ENCODE measurements around the gene BDKRB2.

Gene BDKRB2

DNA sequence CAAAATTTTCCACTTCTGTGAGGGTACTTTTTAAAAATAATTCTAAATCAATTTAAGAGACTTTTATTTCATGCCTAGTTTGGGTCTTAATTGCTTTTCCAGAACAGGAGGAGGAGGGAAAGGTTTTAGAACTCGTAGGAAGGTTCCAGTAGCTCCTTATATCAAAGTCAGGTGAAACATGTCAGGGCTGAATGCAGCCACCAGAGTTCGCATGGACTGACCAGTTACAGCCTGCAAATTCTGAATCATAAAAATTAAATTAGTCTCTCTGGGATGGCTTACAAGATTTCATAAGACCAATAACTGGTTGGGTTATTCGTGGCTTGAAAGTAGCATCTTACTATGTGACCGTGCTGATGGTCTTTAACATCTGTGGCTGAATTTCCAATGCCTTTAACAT is 51.8 kb downstream of the BDKRB2 start:
- in situ Hi-C loops (cut with MboI; ENCODE audit: low sequenced_read_pairs, unreplicated experiment) = no loop called here
- no peak for TF ChIP-seq CTCF (IDR thresholded peaks at IDR 0.05; ENCODE audit: borderline replicate concordance, control extremely low read depth, extremely low read depth, insufficient read depth, missing control alignments)
- no peak for DNase-seq (ENCODE audit: low spot score)

GRCh38 chr14:96257056-96257455 is 52.4 kb downstream of the BDKRB2 start:
- DNase-seq (ENCODE audit: low spot score) = no peak
- no peak for TF ChIP-seq CTCF (IDR thresholded peaks at IDR 0.05; ENCODE audit: borderline replicate concordance, control extremely low read depth, extremely low read depth, insufficient read depth, missing control alignments)
- in situ Hi-C loops (cut with MboI; ENCODE audit: low sequenced_read_pairs, unreplicated experiment) = no loop called here

- no peak for DNase-seq (ENCODE audit: low spot score)
- in situ Hi-C loops (cut with MboI; ENCODE audit: low sequenced_read_pairs, unreplicated experiment) = no loop called here
- TF ChIP-seq CTCF (IDR thresholded peaks at IDR 0.05; ENCODE audit: borderline replicate concordance, control extremely low read depth, extremely low read depth, insufficient read depth, missing control alignments) = no peak
Observed at GRCh38 chr14:96257900-96258299, 53.3 kb downstream of the BDKRB2 start.

DNA sequence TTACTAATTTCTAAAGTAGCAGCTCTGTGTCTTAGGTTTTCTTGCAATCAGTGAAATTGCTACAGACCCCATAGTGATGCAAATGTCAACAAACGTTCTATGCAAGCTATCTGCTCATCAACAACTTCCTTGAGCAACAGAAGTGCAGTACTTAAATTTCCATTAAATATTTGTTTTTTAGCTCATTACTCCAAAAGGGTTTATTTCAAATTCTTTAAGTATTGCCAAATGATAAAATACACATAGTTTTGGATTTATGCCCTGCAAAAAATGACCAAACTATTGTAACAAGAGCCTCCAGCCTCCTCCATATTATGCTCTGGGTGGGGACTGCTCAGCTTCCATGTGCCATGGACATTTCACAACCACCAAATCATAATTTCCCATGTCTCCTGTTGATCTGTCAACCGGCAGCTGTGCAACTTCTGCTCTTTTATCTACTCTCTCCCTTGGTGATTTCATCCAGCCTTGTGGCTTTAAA is 55.7 kb downstream of the BDKRB2 start:
- TF ChIP-seq CTCF (IDR thresholded peaks at IDR 0.05; ENCODE audit: borderline replicate concordance, control extremely low read depth, extremely low read depth, insufficient read depth, missing control alignments) = no peak
- DNase-seq (ENCODE audit: low spot score) = no peak
- in situ Hi-C loops (cut with MboI; ENCODE audit: low sequenced_read_pairs, unreplicated experiment) = no loop called here

DNA sequence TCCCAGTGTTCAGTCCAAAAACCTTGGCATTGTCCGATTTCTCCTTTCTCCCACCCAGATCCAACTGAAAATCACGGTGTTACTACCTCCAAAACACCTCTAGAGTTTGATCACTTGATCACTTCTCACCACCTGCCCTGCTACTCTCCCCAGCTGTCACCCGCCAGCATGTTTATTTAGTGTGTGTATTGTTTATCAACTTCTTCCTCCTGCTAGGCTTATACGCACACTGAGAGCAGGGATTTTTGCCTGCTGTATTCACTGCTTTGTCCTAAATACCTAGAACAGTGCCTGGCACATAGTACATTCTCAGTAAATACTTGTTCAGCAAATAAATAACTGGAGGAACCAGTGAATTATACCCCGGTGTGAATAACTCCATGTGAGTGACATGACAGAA is 56.4 kb downstream of the BDKRB2 start:
- in situ Hi-C loops (cut with MboI; ENCODE audit: low sequenced_read_pairs, unreplicated experiment) = no loop called here
- no peak for DNase-seq (ENCODE audit: low spot score)
- TF ChIP-seq CTCF (IDR thresholded peaks at IDR 0.05; ENCODE audit: borderline replicate concordance, control extremely low read depth, extremely low read depth, insufficient read depth, missing control alignments) = no peak

- no peak for DNase-seq (ENCODE audit: low spot score)
- no peak for TF ChIP-seq CTCF (IDR thresholded peaks at IDR 0.05; ENCODE audit: borderline replicate concordance, control extremely low read depth, extremely low read depth, insufficient read depth, missing control alignments)
- in situ Hi-C loops (cut with MboI; ENCODE audit: low sequenced_read_pairs, unreplicated experiment) = no loop called here
Observed at GRCh38 chr14:96261772-96262655, 57.4 kb downstream of the BDKRB2 start.
